ENCODE data around the gene FHOD3. TPM values are rescaled to one million over a fixed set of nuclear protein-coding genes. Genes with fewer than 3 reads are reported as not detected.

FHOD3 gene
- total and polyA plus RNA-seq, 2 experiments from 2014 or later = 2.7 to 8.7 TPM

DNA sequence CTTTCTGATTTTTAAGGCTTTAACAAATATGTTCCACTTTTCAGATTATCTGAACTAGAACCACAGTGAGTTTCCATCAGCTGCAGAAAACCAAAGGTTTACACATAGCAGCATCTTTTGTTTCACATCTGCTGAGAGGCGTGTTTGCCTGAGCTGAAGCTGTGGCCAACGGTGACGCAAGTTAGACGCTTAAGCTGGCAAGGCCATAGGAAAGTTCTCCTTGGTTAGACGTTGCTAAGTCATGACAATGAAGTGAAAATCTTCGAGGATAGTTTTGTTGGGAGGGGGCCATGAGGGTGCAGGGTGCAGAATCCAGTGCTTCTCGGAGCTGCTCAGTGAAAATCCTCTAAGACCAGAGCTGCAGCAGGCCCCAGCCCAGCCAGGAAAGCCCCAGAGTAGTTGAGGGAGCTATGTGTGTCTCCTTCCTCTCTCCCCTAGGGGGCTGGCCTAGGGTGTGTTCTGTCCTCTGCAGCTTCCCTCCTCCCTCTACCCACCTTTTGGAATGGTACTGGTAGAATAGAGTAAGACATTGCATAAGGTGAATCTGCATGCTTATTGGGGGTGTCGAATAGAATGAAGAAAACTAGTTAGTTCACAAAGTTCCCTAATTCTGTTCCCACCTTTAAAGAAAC, 105.4 kb downstream of the FHOD3 start:
- peak; percentile 97 for ATAC-seq
- H3F3A ChIP-seq (replicated peaks; ENCODE audit: low read depth) = no peaks in the 10 kb centered on the region
- H3K4me3 ChIP-seq = no peak overlapping the region
- H3K27me3 ChIP-seq (ENCODE audit: insufficient read depth) = no peaks in the 10 kb centered on the region
- H3K9me3 Mint-ChIP-seq = no peaks in the 10 kb centered on the region
- H3K79me2 ChIP-seq (replicated peaks; ENCODE audit: insufficient read depth) = no peaks in the 10 kb centered on the region
- no peaks in the 10 kb centered on the region; the same call in 1 of the 2 replicates for H3K36me3 ChIP-seq (ENCODE audit: insufficient read depth)
- H3K36me3 Mint-ChIP-seq (ENCODE audit: low read depth) = no peaks in the 10 kb centered on the region
- peaks cover 8% of the 10 kb centered on the region; the same call in 1 of the 2 replicates for H3K9me2 ChIP-seq (ENCODE audit: insufficient read depth)
- DNase-seq (ENCODE audit: low spot score) = peak; percentile 46
- H3K27me3 Mint-ChIP-seq (ENCODE audit: insufficient read depth, low read depth, poor library complexity) = no peaks in the 10 kb centered on the region
- H4K20me1 ChIP-seq (replicated peaks; ENCODE audit: insufficient read depth) = no peaks in the 10 kb centered on the region
- no peak overlapping the region for H3K27ac Mint-ChIP-seq
- no peak overlapping the region for H3K27ac ChIP-seq (ENCODE audit: low read depth)
- no peak overlapping the region for H2AFZ ChIP-seq
- no peak overlapping the region for H3K4me3 Mint-ChIP-seq
- no peak overlapping the region for H3K4me2 ChIP-seq
- TF ChIP-seq, protein P1, sequence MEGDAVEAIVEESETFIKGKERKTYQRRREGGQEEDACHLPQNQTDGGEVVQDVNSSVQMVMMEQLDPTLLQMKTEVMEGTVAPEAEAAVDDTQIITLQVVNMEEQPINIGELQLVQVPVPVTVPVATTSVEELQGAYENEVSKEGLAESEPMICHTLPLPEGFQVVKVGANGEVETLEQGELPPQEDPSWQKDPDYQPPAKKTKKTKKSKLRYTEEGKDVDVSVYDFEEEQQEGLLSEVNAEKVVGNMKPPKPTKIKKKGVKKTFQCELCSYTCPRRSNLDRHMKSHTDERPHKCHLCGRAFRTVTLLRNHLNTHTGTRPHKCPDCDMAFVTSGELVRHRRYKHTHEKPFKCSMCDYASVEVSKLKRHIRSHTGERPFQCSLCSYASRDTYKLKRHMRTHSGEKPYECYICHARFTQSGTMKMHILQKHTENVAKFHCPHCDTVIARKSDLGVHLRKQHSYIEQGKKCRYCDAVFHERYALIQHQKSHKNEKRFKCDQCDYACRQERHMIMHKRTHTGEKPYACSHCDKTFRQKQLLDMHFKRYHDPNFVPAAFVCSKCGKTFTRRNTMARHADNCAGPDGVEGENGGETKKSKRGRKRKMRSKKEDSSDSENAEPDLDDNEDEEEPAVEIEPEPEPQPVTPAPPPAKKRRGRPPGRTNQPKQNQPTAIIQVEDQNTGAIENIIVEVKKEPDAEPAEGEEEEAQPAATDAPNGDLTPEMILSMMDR (conservative IDR thresholded peaks at IDR 0.05; ENCODE audit: low read depth in 2 of 2) = peak; percentile 34 to 37
- TF ChIP-seq ZNF331 (CRISPR knock-in tag; IDR thresholded peaks at IDR 0.05; ENCODE audit: low read depth) = no peak
- no peak for TF ChIP-seq CREB1 (CRISPR knock-in tag; IDR thresholded peaks at IDR 0.05; ENCODE audit: low read depth)
- no peak for TF ChIP-seq EZH2phosphoT487 (IDR thresholded peaks at IDR 0.05; ENCODE audit: unreplicated experiment)
- TF ChIP-seq EZH2 (IDR thresholded peaks at IDR 0.05; ENCODE audit: low read depth, unreplicated experiment) = no peak
- no peak for TF ChIP-seq STAT1 (IDR thresholded peaks at IDR 0.05; ENCODE audit: unreplicated experiment)
- TF ChIP-seq ZNF462 (CRISPR knock-in tag; IDR thresholded peaks at IDR 0.05) = no peak
- TF ChIP-seq REST (IDR thresholded peaks at IDR 0.05; ENCODE audit: unreplicated experiment) = no peak
- H3K4me1 ChIP-seq (ENCODE audit: insufficient read depth) = peaks cover 4% of the 10 kb centered on the region; the same call in 1 of the 2 replicates
- H3K4me1 Mint-ChIP-seq = peaks cover 13% of the 10 kb centered on the region
